HepG2 (cell line): ENCODE measurements around the gene IRF4. TPM values are rescaled to one million over a fixed set of nuclear protein-coding genes. Genes with fewer than 3 reads are reported as not detected.

ENCODE experiments used
- CAMTA2 ChIP-seq: sonication (generic); formaldehyde crosslinking; IDR thresholded peaks from 2 replicates; pipeline ENCODE4 v1.4.0; 2020; ENCODE audit warnings: mild to moderate bottlenecking, missing genetic modification reagents, borderline replicate concordance
- CHD4 ChIP-seq: fragments of 200-600 bp; sonication (generic); IDR thresholded peaks from 2 replicates; pipeline ENCODE4 v1.7.0; 2017; ENCODE audit warnings: mild to moderate bottlenecking, low read length, borderline replicate concordance
- EZH2 ChIP-seq: conservative IDR thresholded peaks from 2 replicates; pipeline ENCODE4 v1.6.1; 2012; ENCODE audit warnings: mild to moderate bottlenecking, low read depth, low read length, moderate library complexity
- HES4 ChIP-seq: sonication (generic); formaldehyde crosslinking; IDR thresholded peaks from 2 replicates; pipeline ENCODE4 v1.9.0; 2021; ENCODE audit warnings: mild to moderate bottlenecking, missing genetic modification reagents, borderline replicate concordance
- HIVEP1 ChIP-seq: sonication (generic); formaldehyde crosslinking; IDR thresholded peaks from 2 replicates; pipeline ENCODE4 v1.4.0; 2020; ENCODE audit warnings: mild to moderate bottlenecking, missing genetic modification reagents
- HMG20B ChIP-seq: conservative IDR thresholded peaks from 2 replicates; pipeline ENCODE4 v1.6.1; 2016; ENCODE audit warnings: missing genetic modification reagents, missing compliant biosample characterization
- KAT2B ChIP-seq: fragments of 150-350 bp; IDR thresholded peaks from 2 replicates; pipeline ENCODE4 v1.6.1; 2014; ENCODE audit warnings: low read depth, low read length, borderline replicate concordance
- KDM3A ChIP-seq: IDR thresholded peaks from 2 replicates; pipeline ENCODE4 v1.6.1; 2018; ENCODE audit warnings: low read depth, missing compliant biosample characterization
- MYPOP ChIP-seq: sonication (generic); formaldehyde crosslinking; IDR thresholded peaks from 2 replicates; pipeline ENCODE4 v1.8.1; 2023; ENCODE audit warnings: mild to moderate bottlenecking, moderate library complexity, missing genetic modification reagents
- POLR2A ChIP-seq, 2 experiments: IDR thresholded peaks; 2 replicates each; pipeline ENCODE4 v1.6.1; 2011; ENCODE audit warnings: low read depth in 2 of 2, low read length in 2 of 2, mild to moderate bottlenecking in 1 of 2, moderate library complexity in 1 of 2; ENCODE audit not compliant: insufficient read depth in 1 of 2
- PREB ChIP-seq: sonication (generic); formaldehyde crosslinking; IDR thresholded peaks from 2 replicates; pipeline ENCODE4 v1.4.0; 2020; ENCODE audit warnings: missing genetic modification reagents
- SMAD1 ChIP-seq: sonication (generic); formaldehyde crosslinking; IDR thresholded peaks from 2 replicates; pipeline ENCODE4 v1.4.0; 2020; ENCODE audit warnings: missing genetic modification reagents, low read depth, mild to moderate bottlenecking, borderline replicate concordance
- SNRNP70 ChIP-seq: fragments of 200-400 bp; formaldehyde crosslinking; IDR thresholded peaks from 2 replicates; pipeline ENCODE4 v1.6.1; 2017; ENCODE audit warnings: mild to moderate bottlenecking, low read depth, low read length, moderate library complexity
- SOX6 ChIP-seq, 2 experiments: fragments of 450-650 bp in 1 of 2; sonication (generic) in 1 of 2; formaldehyde crosslinking in 1 of 2; IDR thresholded peaks; 2 replicates each; pipeline versions ENCODE4 v1.4.0 to v1.6.1; 2017 to 2020; ENCODE audit warnings: antibody characterized with exemption in 1 of 2, mild to moderate bottlenecking in 1 of 2, missing genetic modification reagents in 1 of 2
- TCF12 ChIP-seq, 2 experiments: fragments of 450-650 bp in 1 of 2; sonication (generic) in 1 of 2; formaldehyde crosslinking in 1 of 2; IDR thresholded peaks; 2 replicates each; pipeline versions ENCODE4 v1.6.1 to v1.8.0; 2017 to 2022; ENCODE audit warnings: antibody characterized with exemption in 1 of 2, mild to moderate bottlenecking in 1 of 2, missing genetic modification reagents in 1 of 2, moderate library complexity in 1 of 2
- ZBTB20 ChIP-seq: sonication (generic); formaldehyde crosslinking; IDR thresholded peaks from 2 replicates; pipeline ENCODE4 v1.8.1; 2023; ENCODE audit warnings: missing genetic modification reagents, low read depth, mild to moderate bottlenecking, borderline replicate concordance
- ZNF256 ChIP-seq: sonication (generic); formaldehyde crosslinking; conservative IDR thresholded peaks from 2 replicates; pipeline ENCODE4 v1.4.0; 2020; ENCODE audit warnings: missing genetic modification reagents
- ZNF547 ChIP-seq: sonication (generic); formaldehyde crosslinking; IDR thresholded peaks from 2 replicates; pipeline ENCODE4 v1.5.1; 2020; ENCODE audit warnings: mild to moderate bottlenecking, missing genetic modification reagents
- ZNF710 ChIP-seq: sonication (generic); formaldehyde crosslinking; IDR thresholded peaks from 2 replicates; pipeline ENCODE4 v1.5.0; 2020; ENCODE audit warnings: mild to moderate bottlenecking, missing genetic modification reagents, borderline replicate concordance
- ZNF740 ChIP-seq: sonication (generic); formaldehyde crosslinking; IDR thresholded peaks from 2 replicates; pipeline ENCODE4 v1.4.0; 2020; ENCODE audit warnings: missing genetic modification reagents
- ZSCAN29 ChIP-seq: sonication (generic); formaldehyde crosslinking; conservative IDR thresholded peaks from 2 replicates; pipeline ENCODE4 v1.4.0; 2020; ENCODE audit warnings: mild to moderate bottlenecking, missing genetic modification reagents
- polyA plus RNA-seq, 8 experiments: library from polyadenylated mRNA; depleted of rRNA in 3 of 8; stranded (reverse) in 7 of 8; unstranded in 1 of 8; fragments of >200 nt; fragmentation: Illumina TruSeq in 4 of 8; extraction: Trizol in 4 of 8; gene quantifications; 2 replicates each; pipeline versions ENCODE4 v1.2.1 to v1.2.3, GENCODE V29; 2011 to 2016; ENCODE audit warnings: low read depth in 4 of 8, missing spikeins in 1 of 8, mixed read lengths in 1 of 8; ENCODE audit not compliant: insufficient read depth in 1 of 8
- total RNA-seq, 5 experiments: library from RNA; depleted of rRNA; stranded (reverse); fragments of >200 nt; fragmentation: Illumina TruSeq; extraction: Trizol; gene quantifications; 2 replicates each; pipeline ENCODE4 v1.2.3, GENCODE V29; 2016; ENCODE audit warnings: low read depth in 1 of 5
- TF ChIP-seq, protein P1 (sequence below): fragments of 450-650 bp; IDR thresholded peaks from 2 replicates; pipeline ENCODE4 v1.6.1; 2017
- TF ChIP-seq, protein P2 (sequence below): sonication (generic); formaldehyde crosslinking; IDR thresholded peaks from 2 replicates; pipeline ENCODE4 v1.5.0; 2020; ENCODE audit warnings: missing genetic modification reagents

IRF4 gene
- total and polyA plus RNA-seq, 2 of the 13 experiments (the other 11 are each of a cell fraction or from before 2014, with no cell fraction given) = 0.07 to 0.09 TPM

GRCh38 chr6:422433-423054 is 31.0 kb downstream of the IRF4 start (continued):
- no peak for TF ChIP-seq HES4 (CRISPR knock-in tag)
- no peak for TF ChIP-seq ZNF547 (CRISPR knock-in tag)
- no peak for TF ChIP-seq ZNF256 (CRISPR knock-in tag)
- no peak for TF ChIP-seq POLR2A (IDR thresholded peaks at IDR 0.05; ENCODE audit: insufficient read depth in 1 of 2, low read depth in 2 of 2, low read length in 2 of 2)
- no peak for TF ChIP-seq HIVEP1 (CRISPR knock-in tag)
- TF ChIP-seq ZSCAN29 = no peak
- TF ChIP-seq SNRNP70 = no peak
- no peak for TF ChIP-seq SOX6 (IDR thresholded peaks at IDR 0.05)
- TF ChIP-seq SOX6 (CRISPR knock-in tag; IDR thresholded peaks at IDR 0.05) = peak; percentile 41; the same call in 1 of the 2 replicates
- TF ChIP-seq MYPOP (CRISPR knock-in tag) = no peak
- TF ChIP-seq CAMTA2 (CRISPR knock-in tag) = no peak
- TF ChIP-seq KDM3A (CRISPR knock-in tag) = no peak
- TF ChIP-seq PREB (CRISPR knock-in tag) = no peak
- no peak for TF ChIP-seq ZNF740 (CRISPR knock-in tag)
- TF ChIP-seq EZH2 = no peak
- no peak for TF ChIP-seq CHD4
- no peak for TF ChIP-seq TCF12 (IDR thresholded peaks at IDR 0.05)
- TF ChIP-seq TCF12 (CRISPR knock-in tag; IDR thresholded peaks at IDR 0.05) = no peak
- TF ChIP-seq KAT2B = no peak
- TF ChIP-seq, protein P1, sequence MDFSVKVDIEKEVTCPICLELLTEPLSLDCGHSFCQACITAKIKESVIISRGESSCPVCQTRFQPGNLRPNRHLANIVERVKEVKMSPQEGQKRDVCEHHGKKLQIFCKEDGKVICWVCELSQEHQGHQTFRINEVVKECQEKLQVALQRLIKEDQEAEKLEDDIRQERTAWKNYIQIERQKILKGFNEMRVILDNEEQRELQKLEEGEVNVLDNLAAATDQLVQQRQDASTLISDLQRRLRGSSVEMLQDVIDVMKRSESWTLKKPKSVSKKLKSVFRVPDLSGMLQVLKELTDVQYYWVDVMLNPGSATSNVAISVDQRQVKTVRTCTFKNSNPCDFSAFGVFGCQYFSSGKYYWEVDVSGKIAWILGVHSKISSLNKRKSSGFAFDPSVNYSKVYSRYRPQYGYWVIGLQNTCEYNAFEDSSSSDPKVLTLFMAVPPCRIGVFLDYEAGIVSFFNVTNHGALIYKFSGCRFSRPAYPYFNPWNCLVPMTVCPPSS = no peak
- no peak for TF ChIP-seq ZNF710 (CRISPR knock-in tag)
- TF ChIP-seq SMAD1 (CRISPR knock-in tag) = no peak
- TF ChIP-seq HMG20B (CRISPR knock-in tag) = no peak; the same call in 1 of the 2 replicates
- TF ChIP-seq, protein P2, sequence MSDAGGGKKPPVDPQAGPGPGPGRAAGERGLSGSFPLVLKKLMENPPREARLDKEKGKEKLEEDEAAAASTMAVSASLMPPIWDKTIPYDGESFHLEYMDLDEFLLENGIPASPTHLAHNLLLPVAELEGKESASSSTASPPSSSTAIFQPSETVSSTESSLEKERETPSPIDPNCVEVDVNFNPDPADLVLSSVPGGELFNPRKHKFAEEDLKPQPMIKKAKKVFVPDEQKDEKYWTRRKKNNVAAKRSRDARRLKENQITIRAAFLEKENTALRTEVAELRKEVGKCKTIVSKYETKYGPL (CRISPR knock-in tag) = no peak
- no peak for TF ChIP-seq ZBTB20 (CRISPR knock-in tag)
